ENCODE measurements around the gene HCAR3. TPM values are rescaled to one million over a fixed set of nuclear protein-coding genes. Genes with fewer than 3 reads are reported as not detected.

HCAR3 gene
- total RNA-seq, 1 donor from 2014 or later = not detected

- DNase-seq (ENCODE audit: low spot score) = no peak
Observed at GRCh38 chr12:122669397-122670070, 47.1 kb downstream of the HCAR3 start.

GRCh38 chr12:122668268-122668667 lies 48.3 kb downstream of the HCAR3 start:
- no peak for DNase-seq (ENCODE audit: low spot score)

- DNase-seq (ENCODE audit: low spot score) = no peak
Observed at GRCh38 chr12:122665759-122666158, 50.9 kb downstream of the HCAR3 start.

GRCh38 chr12:122665349-122665748 lies 51.3 kb downstream of the HCAR3 start:
- DNase-seq (ENCODE audit: low spot score) = no peak

Other genes with a start within 250 kb of the HCAR3 start
- 19.0 TPM for gene ZCCHC8, start 215.9 kb downstream of the HCAR3 start, total RNA-seq
- gene RSRC2, start 189.9 kb downstream of the HCAR3 start, total RNA-seq = 53.1 TPM
- 7.2 TPM for gene KNTC1, start 189.6 kb downstream of the HCAR3 start, total RNA-seq
- not detected for gene HCAR2, start 13.5 kb downstream of the HCAR3 start, total RNA-seq
- gene HCAR1, start 14.0 kb upstream of the HCAR3 start, total RNA-seq = 0.20 TPM
- gene DENR, start 36.0 kb upstream of the HCAR3 start, total RNA-seq = 38.0 TPM
- gene CCDC62, start 57.8 kb upstream of the HCAR3 start, total RNA-seq = 0.32 TPM
- 115 TPM for gene HIP1R, start 118.6 kb upstream of the HCAR3 start, total RNA-seq
- gene VPS37B, start 179.3 kb upstream of the HCAR3 start, total RNA-seq = 45.8 TPM
- gene ABCB9, start 249.7 kb upstream of the HCAR3 start, total RNA-seq = 11.6 TPM